ENCODE data around the gene USP26.

DNA sequence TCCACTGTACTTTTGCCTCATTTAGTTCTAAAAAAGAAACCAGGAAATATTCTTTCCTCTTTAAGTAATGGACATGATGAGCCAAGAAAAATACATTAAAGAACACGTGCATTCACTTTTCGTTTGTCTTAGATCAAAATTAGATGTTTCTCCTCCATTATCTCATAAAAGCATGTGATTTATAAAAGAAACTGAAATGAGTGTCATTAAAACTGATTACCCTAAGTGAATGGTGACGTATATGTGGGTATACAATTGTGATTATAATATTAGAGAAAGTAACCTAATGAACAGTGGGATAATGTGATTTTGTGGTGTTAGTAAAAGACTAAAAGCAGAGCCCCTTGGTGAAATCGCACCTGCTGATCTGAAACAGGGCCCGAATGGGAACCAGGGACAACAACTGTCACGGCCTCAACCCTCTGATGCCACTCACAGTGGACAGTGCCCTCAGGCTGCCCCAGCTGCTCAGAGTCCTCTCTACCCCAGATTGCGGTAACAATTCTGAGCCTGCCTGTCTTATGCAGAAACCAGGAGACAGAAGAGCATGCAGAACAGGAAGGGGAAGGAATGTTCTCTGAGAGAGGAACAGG lies 112.8 kb downstream of the USP26 start:
- TF ChIP-seq, protein P1, sequence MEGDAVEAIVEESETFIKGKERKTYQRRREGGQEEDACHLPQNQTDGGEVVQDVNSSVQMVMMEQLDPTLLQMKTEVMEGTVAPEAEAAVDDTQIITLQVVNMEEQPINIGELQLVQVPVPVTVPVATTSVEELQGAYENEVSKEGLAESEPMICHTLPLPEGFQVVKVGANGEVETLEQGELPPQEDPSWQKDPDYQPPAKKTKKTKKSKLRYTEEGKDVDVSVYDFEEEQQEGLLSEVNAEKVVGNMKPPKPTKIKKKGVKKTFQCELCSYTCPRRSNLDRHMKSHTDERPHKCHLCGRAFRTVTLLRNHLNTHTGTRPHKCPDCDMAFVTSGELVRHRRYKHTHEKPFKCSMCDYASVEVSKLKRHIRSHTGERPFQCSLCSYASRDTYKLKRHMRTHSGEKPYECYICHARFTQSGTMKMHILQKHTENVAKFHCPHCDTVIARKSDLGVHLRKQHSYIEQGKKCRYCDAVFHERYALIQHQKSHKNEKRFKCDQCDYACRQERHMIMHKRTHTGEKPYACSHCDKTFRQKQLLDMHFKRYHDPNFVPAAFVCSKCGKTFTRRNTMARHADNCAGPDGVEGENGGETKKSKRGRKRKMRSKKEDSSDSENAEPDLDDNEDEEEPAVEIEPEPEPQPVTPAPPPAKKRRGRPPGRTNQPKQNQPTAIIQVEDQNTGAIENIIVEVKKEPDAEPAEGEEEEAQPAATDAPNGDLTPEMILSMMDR (conservative IDR thresholded peaks at IDR 0.05; ENCODE audit: low read length), result no peak
- no peak for TF ChIP-seq EZH2phosphoT487 (IDR thresholded peaks at IDR 0.05; ENCODE audit: borderline replicate concordance)

All from Loucy (cell line).